Smooth muscle cell of the pulmonary artery (primary cell): ENCODE measurements around the gene FOLR1. TPM values are rescaled to one million over a fixed set of nuclear protein-coding genes. Genes with fewer than 3 reads are reported as not detected.

ENCODE experiments used
- total RNA-seq: library from RNA; depleted of rRNA; stranded (reverse); fragments of >200 nt; gene quantifications from 2 replicates; pipeline ENCODE4 v1.2.3, GENCODE V29; 2014

The FOLR1 gene
- total RNA-seq = not detected in 2 replicates

GRCh38 chr11:72191961-72192381, at the start of gene FOLR1:
TSS of gene FOLR1 (plus strand) at chr11:72192140. CDS start at chr11:72192174, 34 bp downstream.

GRCh38 chr11:72216638-72217037, 24.7 kb downstream of the FOLR1 start, which contains the start of gene FOLR2:
TSS of gene FOLR2 (plus strand) at chr11:72216794. CDS start at chr11:72218585, 1,791 bp downstream.

GRCh38 chr11:72224564-72225410, 32.8 kb downstream of the FOLR1 start, which contains the start of gene INPPL1:
TSS of gene INPPL1 (plus strand) at chr11:72224767. CDS start at chr11:72224985, 218 bp downstream.

GRCh38 chr11:72244060-72244360, 52.1 kb downstream of the FOLR1 start, which contains the start of gene PHOX2A:
TSS of gene PHOX2A (minus strand) at chr11:72244176. CDS start at chr11:72244004, 172 bp downstream.

Other genes starting within 250 kb of the FOLR1 start
- 2.5 and 4.4 TPM in 2 replicates for gene IL18BP, start 193.2 kb upstream of the FOLR1 start, total RNA-seq
- gene NUMA1, start 111.6 kb upstream of the FOLR1 start, total RNA-seq = 168 and 206 TPM in 2 replicates
- 6.1 and 6.5 TPM in 2 replicates for gene LRRC51, start 111.3 kb upstream of the FOLR1 start, total RNA-seq
- gene LAMTOR1, start 88.8 kb upstream of the FOLR1 start, total RNA-seq = 68.1 and 81.7 TPM in 2 replicates
- gene TOMT, start 86.2 kb upstream of the FOLR1 start, total RNA-seq = not detected in 2 replicates
- 11.5 and 14.0 TPM in 2 replicates for gene ANAPC15, start 79.4 kb upstream of the FOLR1 start, total RNA-seq
- gene FOLR3, start 56.4 kb upstream of the FOLR1 start, total RNA-seq = 3.4 TPM in 1 of 2 replicates, not detected in the other
- gene FOLR2, start 24.7 kb downstream of the FOLR1 start, total RNA-seq = not detected in 2 replicates
- gene INPPL1, start 32.6 kb downstream of the FOLR1 start, total RNA-seq = 80.8 and 114 TPM in 2 replicates
- not detected in 2 replicates for gene PHOX2A, start 52.0 kb downstream of the FOLR1 start, total RNA-seq
- gene CLPB, start 242.4 kb downstream of the FOLR1 start, total RNA-seq = 33.4 and 47.7 TPM in 2 replicates